Camera-type eye (tissue), 1 donor: ENCODE results near the gene SRGAP1. TPM values are rescaled to one million over a fixed set of nuclear protein-coding genes. Genes with fewer than 3 reads are reported as not detected.

ENCODE experiments used
- total RNA-seq: library from RNA; depleted of rRNA; stranded (reverse); fragments of >200 nt; gene quantifications from one replicate; pipeline ENCODE4 v1.2.3, GENCODE V29; 2014

Gene SRGAP1
- 13.7 TPM for total RNA-seq

GRCh38 chr12:63844391-63845341, at the start of gene SRGAP1:
Gene SRGAP1, plus strand, starts transcription at chr12:63844700. Its CDS starts 117 bp downstream, at chr12:63844817.

Other genes starting within 250 kb of the SRGAP1 start
- gene DPY19L2, start 176.2 kb upstream of the SRGAP1 start, total RNA-seq: 58.8 TPM
- 18.9 TPM for gene RXYLT1, start 64.8 kb upstream of the SRGAP1 start, total RNA-seq